Astrocyte (in vitro differentiated cells and primary cell): ENCODE results near the gene DNASE2. TPM values are rescaled to one million over a fixed set of nuclear protein-coding genes. Genes with fewer than 3 reads are reported as not detected.

Source experiments
- DNase-seq: peaks from one replicate; pipeline ENCODE4 v3.0.0-alpha.2; 2010; ENCODE audit warnings: low read depth
- FAIRE-seq: peaks from 2 replicates; lab custom pipeline; 2011; peaks lifted over from hg19 to GRCh38; lab: Jason Lieb, UNC
- H2AFZ ChIP-seq: 2 replicates; pipeline ENCODE4 v1.6.0; 2012; ENCODE audit warnings: low read depth, low read length, inconsistent platforms
- H3K27ac ChIP-seq: 2 replicates; pipeline ENCODE4 v1.5.1; 2011; ENCODE audit warnings: low read depth, low read length, inconsistent platforms
- H3K27me3 ChIP-seq: 2 replicates; pipeline ENCODE4 v1.6.0; 2011; ENCODE audit warnings: low read length, inconsistent platforms; ENCODE audit not compliant: insufficient read depth
- H3K36me3 ChIP-seq: 2 replicates; pipeline ENCODE4 v1.5.1; 2011; ENCODE audit warnings: low read length, inconsistent platforms; ENCODE audit not compliant: insufficient read depth
- H3K4me1 ChIP-seq: 2 replicates; pipeline ENCODE4 v1.5.1; 2011; ENCODE audit warnings: low read length, inconsistent platforms; ENCODE audit not compliant: insufficient read depth
- H3K4me2 ChIP-seq: 2 replicates; pipeline ENCODE4 v1.6.0; 2012; ENCODE audit warnings: low read length, inconsistent platforms
- H3K4me3 ChIP-seq: 2 replicates; pipeline ENCODE4 v1.5.1; 2011; ENCODE audit warnings: low read depth, mild to moderate bottlenecking, low read length, inconsistent platforms; ENCODE audit not compliant: insufficient read depth
- H3K79me2 ChIP-seq: 2 replicates; pipeline ENCODE4 v1.6.0; 2012; ENCODE audit warnings: mild to moderate bottlenecking, low read length, inconsistent platforms; ENCODE audit not compliant: insufficient read depth
- H3K9ac ChIP-seq: 2 replicates; pipeline ENCODE4 v1.6.0; 2012; ENCODE audit warnings: mild to moderate bottlenecking, low read length, inconsistent platforms
- H3K9me3 ChIP-seq: 2 replicates; pipeline ENCODE4 v1.5.1; 2012; ENCODE audit warnings: low read depth, mild to moderate bottlenecking, low read length, inconsistent platforms; ENCODE audit not compliant: insufficient read depth
- H4K20me1 ChIP-seq: 2 replicates; pipeline ENCODE4 v1.6.0; 2012; ENCODE audit warnings: low read length, inconsistent platforms; ENCODE audit not compliant: insufficient read depth
- H3K27ac Mint-ChIP-seq: one replicate; pipeline ENCODE4 v1.8.0; 2021; ENCODE audit warnings: mild to moderate bottlenecking, mixed read lengths; ENCODE audit not compliant: unreplicated experiment
- H3K27me3 Mint-ChIP-seq: one replicate; pipeline ENCODE4 v1.8.0; 2021; ENCODE audit warnings: low read depth, mixed read lengths; ENCODE audit not compliant: unreplicated experiment
- H3K36me3 Mint-ChIP-seq: one replicate; pipeline ENCODE4 v1.8.0; 2021; ENCODE audit warnings: low read depth, mixed read lengths; ENCODE audit not compliant: unreplicated experiment
- H3K4me1 Mint-ChIP-seq: one replicate; pipeline ENCODE4 v1.8.0; 2021; ENCODE audit warnings: low read depth, mixed read lengths; ENCODE audit not compliant: unreplicated experiment
- H3K4me3 Mint-ChIP-seq: one replicate; pipeline ENCODE4 v1.8.0; 2021; ENCODE audit warnings: mild to moderate bottlenecking, moderate library complexity, mixed read lengths; ENCODE audit not compliant: unreplicated experiment
- H3K9me3 Mint-ChIP-seq: one replicate; pipeline ENCODE4 v1.8.0; 2021; ENCODE audit warnings: mild to moderate bottlenecking, mixed read lengths; ENCODE audit not compliant: unreplicated experiment
- EZH2 ChIP-seq: IDR thresholded peaks from 2 replicates; pipeline ENCODE4 v1.6.1; 2012; ENCODE audit warnings: mild to moderate bottlenecking, low read length, inconsistent platforms; ENCODE audit not compliant: insufficient read depth
- total RNA-seq: library from RNA; stranded (reverse); gene quantifications from 2 replicates; pipeline ENCODE4 v1.2.1, GENCODE V29; 2021
- TF ChIP-seq, protein P1 (sequence below): IDR thresholded peaks from 2 replicates; pipeline ENCODE4 v1.5.1; 2011; ENCODE audit warnings: low read depth, mild to moderate bottlenecking, inconsistent platforms, low read length, moderate library complexity; ENCODE audit not compliant: insufficient read depth

Gene DNASE2
- total RNA-seq, 1 donor from 2014 or later: 33.1 TPM

DNA sequence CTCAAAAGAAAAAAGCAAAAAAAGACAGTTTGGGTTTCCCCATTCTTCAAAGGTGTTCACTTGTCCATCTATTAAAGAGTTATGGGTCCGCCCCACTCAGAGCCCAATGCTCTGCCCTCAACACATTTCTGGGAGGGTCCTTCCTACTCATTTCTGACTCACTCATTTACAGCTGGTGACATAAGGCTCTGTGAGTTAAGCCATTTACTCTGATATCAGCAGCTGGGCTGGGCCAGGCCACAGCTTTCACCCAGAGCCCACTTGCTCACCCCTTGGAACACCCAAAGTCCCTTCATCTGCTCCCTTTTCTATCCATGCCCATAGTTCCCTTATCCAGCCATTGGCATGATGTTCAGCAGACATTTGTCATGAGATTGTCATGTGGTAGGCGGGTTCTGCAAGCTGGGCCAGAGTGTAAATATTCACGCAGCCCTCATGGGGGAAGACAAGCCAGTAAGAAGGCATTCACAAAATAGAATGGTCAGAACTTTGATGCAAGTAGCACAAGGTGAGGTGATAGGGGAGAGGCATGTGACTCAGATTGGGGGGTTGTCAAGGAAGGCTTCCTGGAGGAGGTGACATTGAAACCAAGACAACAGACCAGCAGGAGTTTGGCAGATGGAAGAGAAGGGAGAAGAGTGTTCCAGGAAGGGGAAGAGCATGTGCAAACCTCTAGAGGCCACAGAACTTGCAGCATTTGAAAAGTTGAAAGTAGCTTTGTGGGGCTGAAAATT is 37.1 kb downstream of the DNASE2 start:
- Histone ChIP-seq H3K27me3 (peaks cover 9% of the 10 kb centered on the region), H3K79me2 (no peaks in the 10 kb centered on the region), H3K27ac (no peak overlapping the region), H2AFZ (no peak overlapping the region), H4K20me1 (no peaks in the 10 kb centered on the region), H3K4me3 (no peak overlapping the region), H3K4me2 (no peak overlapping the region), H3K9me3 (peaks cover 5% of the 10 kb centered on the region), H3K4me1 (peaks cover 12% of the 10 kb centered on the region), H3K36me3 (no peaks in the 10 kb centered on the region), H3K9ac (no peak overlapping the region)
- no peak overlapping the region for H3K27ac Mint-ChIP-seq
- TF ChIP-seq EZH2: no peak
- TF ChIP-seq, protein P1, sequence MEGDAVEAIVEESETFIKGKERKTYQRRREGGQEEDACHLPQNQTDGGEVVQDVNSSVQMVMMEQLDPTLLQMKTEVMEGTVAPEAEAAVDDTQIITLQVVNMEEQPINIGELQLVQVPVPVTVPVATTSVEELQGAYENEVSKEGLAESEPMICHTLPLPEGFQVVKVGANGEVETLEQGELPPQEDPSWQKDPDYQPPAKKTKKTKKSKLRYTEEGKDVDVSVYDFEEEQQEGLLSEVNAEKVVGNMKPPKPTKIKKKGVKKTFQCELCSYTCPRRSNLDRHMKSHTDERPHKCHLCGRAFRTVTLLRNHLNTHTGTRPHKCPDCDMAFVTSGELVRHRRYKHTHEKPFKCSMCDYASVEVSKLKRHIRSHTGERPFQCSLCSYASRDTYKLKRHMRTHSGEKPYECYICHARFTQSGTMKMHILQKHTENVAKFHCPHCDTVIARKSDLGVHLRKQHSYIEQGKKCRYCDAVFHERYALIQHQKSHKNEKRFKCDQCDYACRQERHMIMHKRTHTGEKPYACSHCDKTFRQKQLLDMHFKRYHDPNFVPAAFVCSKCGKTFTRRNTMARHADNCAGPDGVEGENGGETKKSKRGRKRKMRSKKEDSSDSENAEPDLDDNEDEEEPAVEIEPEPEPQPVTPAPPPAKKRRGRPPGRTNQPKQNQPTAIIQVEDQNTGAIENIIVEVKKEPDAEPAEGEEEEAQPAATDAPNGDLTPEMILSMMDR: no peak
- no peaks in the 10 kb centered on the region for H3K9me3 Mint-ChIP-seq
- H3K36me3 Mint-ChIP-seq: no peaks in the 10 kb centered on the region
- no peaks in the 10 kb centered on the region for H3K4me1 Mint-ChIP-seq
- DNase-seq (no peak), FAIRE-seq (no peak)
- H3K4me3 Mint-ChIP-seq: no peak overlapping the region
- peaks cover 9% of the 10 kb centered on the region for H3K27me3 Mint-ChIP-seq

DNA sequence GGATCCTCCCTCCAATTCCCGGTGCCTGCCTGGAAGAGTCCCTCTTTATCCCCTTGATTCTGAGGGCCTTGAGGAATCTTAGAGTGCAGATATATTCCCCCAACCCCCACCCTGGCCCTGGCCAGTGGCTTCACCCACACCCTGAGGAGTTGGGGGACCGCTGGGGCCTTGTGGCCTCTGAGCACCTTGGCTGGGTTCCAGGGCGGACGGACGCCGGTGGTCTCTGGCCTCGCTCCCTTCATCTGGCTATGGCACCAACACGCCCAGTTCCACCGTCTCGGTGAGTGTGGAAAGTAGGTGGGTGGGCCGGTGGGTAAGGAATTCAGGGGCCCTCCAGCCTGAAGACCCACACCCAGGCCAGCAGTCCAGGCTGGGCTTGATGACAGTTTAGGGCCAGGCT is 37.9 kb downstream of the DNASE2 start:
- Histone ChIP-seq H3K27me3 (peaks cover 15% of the 10 kb centered on the region), H3K4me1 (peaks cover 12% of the 10 kb centered on the region), H3K27ac (no peak overlapping the region), H3K4me2 (no peak overlapping the region), H3K36me3 (no peaks in the 10 kb centered on the region), H2AFZ (no peak overlapping the region), H3K9ac (no peak overlapping the region), H3K79me2 (no peaks in the 10 kb centered on the region), H3K4me3 (no peak overlapping the region), H4K20me1 (no peaks in the 10 kb centered on the region), H3K9me3 (peaks cover 5% of the 10 kb centered on the region)
- Mint-ChIP-seq H3K9me3 (no peaks in the 10 kb centered on the region), H3K27ac (no peak overlapping the region), H3K36me3 (no peaks in the 10 kb centered on the region), H3K4me1 (no peaks in the 10 kb centered on the region), H3K4me3 (no peak overlapping the region), H3K27me3 (peaks cover 11% of the 10 kb centered on the region)
- DNase-seq (no peak), FAIRE-seq (no peak)
- TF ChIP-seq, protein P1: no peak

DNA sequence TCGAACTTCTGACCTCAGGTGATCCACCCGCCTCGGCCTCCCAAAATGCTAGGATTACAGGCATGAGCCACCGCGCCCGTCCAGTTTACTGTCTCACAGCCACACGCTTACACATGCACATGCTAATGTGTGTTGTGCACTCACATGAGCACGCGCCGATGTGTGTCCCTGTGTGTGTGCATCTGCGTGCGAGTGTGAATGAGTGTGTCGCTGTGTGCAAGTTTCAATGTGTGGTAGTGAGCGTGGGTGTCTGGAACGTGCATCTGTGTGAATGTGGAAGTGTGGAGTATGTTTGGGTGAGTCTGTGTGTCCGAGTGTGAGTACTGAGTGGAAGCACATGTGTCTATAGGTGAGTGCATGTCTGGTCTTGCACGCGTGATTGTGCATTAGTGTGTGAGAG is 38.7 kb downstream of the DNASE2 start:
- no peaks in the 10 kb centered on the region for H3K9me3 Mint-ChIP-seq

More for the DNA sequence above, 38.7 kb downstream of the DNASE2 start:
- Histone ChIP-seq H2AFZ (no peak overlapping the region), H3K36me3 (no peaks in the 10 kb centered on the region), H4K20me1 (no peaks in the 10 kb centered on the region), H3K27me3 (peaks cover 21% of the 10 kb centered on the region), H3K9ac (no peak overlapping the region), H3K27ac (no peak overlapping the region), H3K4me1 (peaks cover 8% of the 10 kb centered on the region), H3K4me3 (no peak overlapping the region), H3K9me3 (peaks cover 5% of the 10 kb centered on the region), H3K79me2 (no peaks in the 10 kb centered on the region), H3K4me2 (no peak overlapping the region)
- Mint-ChIP-seq H3K27ac (no peak overlapping the region), H3K4me3 (peak overlapping the region; percentile 20), H3K4me1 (no peaks in the 10 kb centered on the region), H3K27me3 (peaks cover 11% of the 10 kb centered on the region), H3K36me3 (no peaks in the 10 kb centered on the region)
- no peak for DNase-seq
- FAIRE-seq: no peak
- TF ChIP-seq, protein P1: no peak
- no peak for TF ChIP-seq EZH2
